ENCODE data around the gene AGPS.

- TF ChIP-seq ZFP36 (IDR thresholded peaks at IDR 0.05; ENCODE audit: borderline replicate concordance, partially characterized antibody) (no peak), POLR2A (IDR thresholded peaks at IDR 0.05; ENCODE audit: low read length) (no peak), KDM1A (IDR thresholded peaks at IDR 0.05; ENCODE audit: low read depth) (no peak), JUN (IDR thresholded peaks at IDR 0.05) (no peak), SMC3 (IDR thresholded peaks at IDR 0.05) (no peak), CBX8 (IDR thresholded peaks at IDR 0.05) (no peak), USF2 (IDR thresholded peaks at IDR 0.05) (no peak)
These were observed 91.7 kb downstream of the AGPS start for GRCh38 chr2:177484180-177484795.
